Transverse colon (tissue), 4 donors: ENCODE results near the gene STARD10. TPM values are rescaled to one million over a fixed set of nuclear protein-coding genes. Genes with fewer than 3 reads are reported as not detected.

Source experiments
- DNase-seq: peaks from one replicate; pipeline ENCODE4 v3.0.0-alpha.2; 2019
- H3K27ac ChIP-seq, 4 donors: fragments of 200-600 bp; sonication (generic); 2 replicates each; pipeline ENCODE4 v1.5.1; 2016 to 2018; ENCODE audit warnings: inconsistent platforms in 4 of 4
- H3K27me3 ChIP-seq: fragments of 200-600 bp; sonication (generic); 2 replicates; pipeline ENCODE4 v1.5.1; 2017; ENCODE audit warnings: inconsistent platforms
- H3K36me3 ChIP-seq, 4 donors: fragments of 200-600 bp; sonication (generic); 2 replicates each; pipeline ENCODE4 v1.5.1; 2017 to 2019; ENCODE audit warnings: inconsistent platforms in 4 of 4
- H3K4me1 ChIP-seq, 4 donors: fragments of 200-600 bp; sonication (generic); 2 replicates each; pipeline ENCODE4 v1.5.1; 2017 to 2020; ENCODE audit warnings: inconsistent platforms in 4 of 4
- H3K4me3 ChIP-seq, 4 donors: fragments of 200-600 bp; sonication (generic); 1 replicate in 1 of 4; 2 replicates in 3 of 4; pipeline versions ENCODE4 v1.5.1 to v1.6.1; 2017 to 2019; ENCODE audit warnings: inconsistent platforms in 4 of 4
- H3K9me3 ChIP-seq, 2 donors: fragments of 200-600 bp; sonication (generic); 2 replicates each; pipeline ENCODE4 v1.5.1; 2017 to 2019; ENCODE audit warnings: inconsistent platforms in 2 of 2
- EP300 ChIP-seq: sonication (generic); formaldehyde crosslinking; IDR thresholded peaks from one replicate; pipeline ENCODE4 v1.6.1; 2017; ENCODE audit warnings: antibody characterized with exemption, low read depth
- POLR2A ChIP-seq: fragments of 450-650 bp; IDR thresholded peaks from one replicate; pipeline ENCODE4 v1.6.1; 2016; ENCODE audit warnings: antibody characterized with exemption, mild to moderate bottlenecking, moderate library complexity
- POLR2AphosphoS5 ChIP-seq, 3 donors: sonication (generic); formaldehyde crosslinking; IDR thresholded peaks; one replicate each; pipeline ENCODE4 v1.6.1; 2016; ENCODE audit warnings: antibody characterized with exemption in 3 of 3
- WGBS, 2 donors: methylation state at CpG; one replicate each; pipeline ENCODE4 v1.1.5; 2018; ENCODE audit warnings: low coverage in 1 of 2; 5-methylcytosine and 5-hydroxymethylcytosine counted together
- in situ Hi-C, 4 donors: fragments of 200-750 bp; cut with MboI; loops; one replicate each; pipeline versions ENCODE4 v1.15.0 to v1.15.1; 2017; ENCODE audit warnings: low sequenced_read_pairs in 3 of 4, low pct_ligation_motif_present in 1 of 4, low pct_unique_long_range_greater_than_20kb in 1 of 4
- intact Hi-C: fragments of 100-400 bp; cut with DNase I; formaldehyde crosslinking; loops from one replicate; pipeline ENCODE4 v1.15.1; 2023; ENCODE audit warnings: low total_unique reads
- total RNA-seq, 4 donors: library from RNA; depleted of rRNA; stranded (reverse); fragments of >200 nt; gene quantifications; one replicate each; pipeline ENCODE4 v1.1.0, GENCODE V29; 2016
- TF ChIP-seq, protein P1 (sequence below), 5 experiments: fragments of 200-600 bp in 3 of 5; fragments of 450-650 bp in 2 of 5; sonication (generic) in 3 of 5; IDR thresholded peaks; 1 replicate in 2 of 5; 2 replicates in 3 of 5; pipeline ENCODE4 v1.5.1; 2016 to 2017; ENCODE audit warnings: antibody characterized with exemption in 5 of 5, inconsistent platforms in 3 of 5, mild to moderate bottlenecking in 2 of 5, moderate library complexity in 1 of 5

Gene STARD10
- total RNA-seq, 4 donors from 2014 or later, result 82.7 to 714 (median 225) TPM

DNA sequence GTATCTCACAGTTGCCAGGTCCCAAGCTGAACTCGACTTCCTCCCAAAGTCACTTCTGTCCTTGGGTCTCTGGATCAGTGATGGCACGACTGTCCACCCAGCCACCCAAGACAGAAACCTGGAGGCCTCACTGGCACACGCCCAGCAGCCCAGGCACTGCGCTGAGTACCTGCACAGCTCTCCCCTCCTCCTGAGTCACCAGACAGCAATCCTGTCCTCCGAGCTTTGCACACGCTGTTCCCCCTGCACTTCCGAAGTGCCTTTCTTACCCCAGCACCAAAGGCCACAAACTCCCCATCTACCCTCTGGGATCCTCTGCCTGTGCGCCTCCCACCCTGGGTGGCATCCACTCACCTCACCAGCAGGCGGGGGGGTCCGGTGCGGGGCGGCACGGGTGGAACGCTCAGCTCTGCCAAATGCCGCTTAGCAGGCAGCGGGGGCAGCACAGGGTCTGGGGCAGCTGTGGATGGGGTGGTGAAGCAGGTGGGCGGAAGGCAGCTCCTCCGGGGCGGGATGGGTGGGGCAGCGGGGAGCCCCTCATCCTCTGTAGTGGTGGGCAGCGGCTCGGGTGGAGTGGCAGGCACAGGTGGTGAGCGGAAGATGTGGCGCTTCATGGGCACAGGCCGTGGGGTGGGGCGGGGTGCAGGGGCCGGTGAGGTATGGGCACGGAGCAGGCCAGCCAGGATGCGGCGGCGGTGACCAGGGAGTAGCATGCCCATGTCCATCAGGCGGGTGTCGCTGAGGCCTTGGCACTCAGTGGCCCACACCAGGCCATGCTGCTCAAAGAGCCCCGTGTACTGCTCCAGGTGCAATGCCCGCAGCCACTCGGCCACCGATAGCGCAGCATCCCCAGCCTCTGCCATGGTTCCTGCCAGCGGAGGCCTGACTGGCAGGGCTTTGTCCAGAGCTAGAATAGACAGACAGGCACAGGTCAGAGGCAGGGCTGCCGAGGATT is 67.3 kb downstream of the STARD10 start:
- Histone ChIP-seq H3K27me3 (no peaks in the 10 kb centered on the region), H3K9me3 (no peaks in the 10 kb centered on the region), H3K4me3 (no peak overlapping the region), H3K36me3 (no peaks in the 10 kb centered on the region), H3K4me1 (peaks cover 6 to 14% (median 8%) of the 10 kb centered on the region in 4 donors), H3K27ac (no peak overlapping the region)
- no peak for DNase-seq
- 93% methylated on average over 37 of the region's 40 CpGs; no CpG with 5 or more reads in 1 of the 2 donors for WGBS, 2 donors
- intact Hi-C loops, result loop anchor here (5.0 kb wide), 1 partner anchor 66 kb away; the partner anchor contains the start of gene STARD10
- in situ Hi-C loops, result loop anchor here (5.0 to 10.0 kb wide), 3 partner anchors 68 to 448 kb away; partner anchors contain the start of gene STARD10 (in 3 of the 4)
- TF ChIP-seq POLR2A (no peak), EP300 (no peak), POLR2AphosphoS5 (IDR thresholded peaks at IDR 0.05) (no peak)
- TF ChIP-seq, protein P1, sequence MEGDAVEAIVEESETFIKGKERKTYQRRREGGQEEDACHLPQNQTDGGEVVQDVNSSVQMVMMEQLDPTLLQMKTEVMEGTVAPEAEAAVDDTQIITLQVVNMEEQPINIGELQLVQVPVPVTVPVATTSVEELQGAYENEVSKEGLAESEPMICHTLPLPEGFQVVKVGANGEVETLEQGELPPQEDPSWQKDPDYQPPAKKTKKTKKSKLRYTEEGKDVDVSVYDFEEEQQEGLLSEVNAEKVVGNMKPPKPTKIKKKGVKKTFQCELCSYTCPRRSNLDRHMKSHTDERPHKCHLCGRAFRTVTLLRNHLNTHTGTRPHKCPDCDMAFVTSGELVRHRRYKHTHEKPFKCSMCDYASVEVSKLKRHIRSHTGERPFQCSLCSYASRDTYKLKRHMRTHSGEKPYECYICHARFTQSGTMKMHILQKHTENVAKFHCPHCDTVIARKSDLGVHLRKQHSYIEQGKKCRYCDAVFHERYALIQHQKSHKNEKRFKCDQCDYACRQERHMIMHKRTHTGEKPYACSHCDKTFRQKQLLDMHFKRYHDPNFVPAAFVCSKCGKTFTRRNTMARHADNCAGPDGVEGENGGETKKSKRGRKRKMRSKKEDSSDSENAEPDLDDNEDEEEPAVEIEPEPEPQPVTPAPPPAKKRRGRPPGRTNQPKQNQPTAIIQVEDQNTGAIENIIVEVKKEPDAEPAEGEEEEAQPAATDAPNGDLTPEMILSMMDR (IDR thresholded peaks at IDR 0.05), result no peak

DNA sequence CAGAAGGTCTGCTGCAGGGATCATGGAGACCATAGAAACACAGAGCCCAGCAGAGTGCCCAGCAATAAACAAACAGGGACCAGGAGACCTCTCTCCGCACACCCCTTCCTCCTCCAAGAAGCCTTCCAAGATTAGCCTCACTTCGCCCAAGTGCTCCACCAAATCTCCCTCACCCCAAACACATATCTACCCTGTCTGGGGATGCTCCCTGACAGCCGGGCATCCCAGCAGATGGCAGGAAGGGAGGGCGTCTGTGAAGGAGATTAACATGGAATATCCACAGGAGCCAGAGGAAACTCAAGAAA is 68.2 kb downstream of the STARD10 start:
- Histone ChIP-seq H3K27ac (no peak overlapping the region), H3K36me3 (no peaks in the 10 kb centered on the region), H3K27me3 (no peaks in the 10 kb centered on the region), H3K4me1 (peaks cover 9 to 22% (median 17%) of the 10 kb centered on the region in 4 donors), H3K4me3 (no peak overlapping the region), H3K9me3 (no peaks in the 10 kb centered on the region)
- in situ Hi-C loops, result loop anchor here (5.0 to 10.0 kb wide), 3 partner anchors 69 to 449 kb away; partner anchors contain the start of gene STARD10 (in 3 of the 4)
- no peak for DNase-seq
- TF ChIP-seq POLR2A, result no peak
- no peak for TF ChIP-seq POLR2AphosphoS5 (IDR thresholded peaks at IDR 0.05)
- TF ChIP-seq, protein P1 (IDR thresholded peaks at IDR 0.05), result no peak
- TF ChIP-seq EP300, result no peak
- intact Hi-C loops, result loop anchor here (5.0 kb wide), 1 partner anchor 67 kb away; the partner anchor contains the start of gene STARD10
- 71% methylated on average over 4 of the region's 4 CpGs; no CpG with 5 or more reads in 1 of the 2 donors for WGBS, 2 donors

DNA sequence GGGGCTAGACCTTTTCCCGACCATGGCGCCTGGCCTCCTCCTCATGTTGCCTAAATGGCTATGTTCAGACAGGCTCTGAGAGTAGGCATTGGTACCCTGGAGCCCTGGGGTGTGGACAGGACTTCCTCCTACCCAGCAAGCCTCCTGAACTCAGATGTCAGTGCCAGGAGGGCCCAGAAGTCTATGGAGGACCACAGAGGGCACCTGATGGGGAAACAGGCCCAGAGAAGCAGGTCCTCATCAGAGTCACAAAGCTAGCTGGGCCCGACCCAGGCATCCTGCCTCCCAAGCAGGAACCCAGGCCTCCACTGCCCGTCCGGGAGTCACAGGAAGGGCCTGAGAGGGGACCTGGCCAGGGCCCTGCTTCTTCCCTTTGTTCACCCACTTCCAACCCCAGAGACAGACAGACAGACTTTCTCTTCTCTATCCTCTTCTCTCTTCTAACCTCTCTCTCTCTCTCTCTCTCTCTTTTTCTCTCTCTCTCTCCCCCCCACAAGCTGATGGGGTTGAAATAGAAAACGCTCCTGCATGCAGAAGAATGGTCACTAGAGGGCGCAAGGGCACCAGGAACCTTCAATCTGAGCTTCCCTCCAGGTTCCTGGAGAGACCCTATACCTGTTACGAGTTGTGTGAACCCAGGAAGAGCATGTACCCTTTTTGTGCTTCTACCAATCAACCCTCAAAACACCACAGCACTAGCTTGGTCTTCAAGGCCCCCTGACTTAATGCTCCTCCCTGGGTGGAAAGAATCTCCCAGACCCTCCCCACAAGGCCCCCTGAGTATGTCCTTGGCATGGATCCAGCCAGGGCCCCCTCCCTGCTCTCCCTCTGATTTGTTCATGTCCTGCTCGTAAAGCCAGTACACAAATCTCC is 68.8 kb downstream of the STARD10 start:
- Histone ChIP-seq H3K4me1 (peaks cover 14 to 28% (median 23%) of the 10 kb centered on the region in 4 donors), H3K27ac (no peak overlapping the region), H3K27me3 (no peaks in the 10 kb centered on the region), H3K36me3 (no peaks in the 10 kb centered on the region), H3K9me3 (no peaks in the 10 kb centered on the region), H3K4me3 (no peak overlapping the region)
- intact Hi-C loops, result loop anchor here (5.0 kb wide), 1 partner anchor 67 kb away; the partner anchor contains the start of gene STARD10
- in situ Hi-C loops, result loop anchor here (5.0 to 10.0 kb wide), 3 partner anchors 70 to 450 kb away; partner anchors contain the start of gene STARD10 (in 3 of the 4)
- TF ChIP-seq, protein P1 (IDR thresholded peaks at IDR 0.05), result peak; percentile 86 to 95 (median 89)
- no peak for TF ChIP-seq POLR2A
- peak; percentile 81 for DNase-seq
- WGBS, 2 donors, result 47 to 56% methylated on average over 6 to 9 of the region's 9 CpGs
